Measurements from ENCODE around the gene MMP21. TPM values are rescaled to one million over a fixed set of nuclear protein-coding genes. Genes with fewer than 3 reads are reported as not detected.

MMP21 gene
- polyA plus RNA-seq, 3 donors: 0.28 TPM; not detected in 2

- peaks cover 34% of the 10 kb centered on the region in 2 donors for H3K36me3 Mint-ChIP-seq
- no peaks in the 10 kb centered on the region for H3K9me3 ChIP-seq (replicated peaks in 1 of 2; ENCODE audit: control insufficient read depth in 1 of 2, insufficient read depth in 1 of 2, low read length in 2 of 2)
- peaks cover 5% of the 10 kb centered on the region for H3K4me1 Mint-ChIP-seq
- no CpG with 5 or more reads among the region's 4 CpGs for WGBS (ENCODE audit: insufficient coverage)
- H3K9ac ChIP-seq (ENCODE audit: insufficient read depth, low read length, poor library complexity, severe bottlenecking): no peak overlapping the region
- no peak overlapping the region for H3K27ac Mint-ChIP-seq
- no peak overlapping the region for H3K27ac ChIP-seq (ENCODE audit: low read depth in 1 of 2, low read length in 2 of 2)
- no peak for TF ChIP-seq CTCF (IDR thresholded peaks at IDR 0.05)
- H3K4me3 ChIP-seq (replicated peaks in 1 of 3; ENCODE audit: low read depth in 2 of 3, low read length in 3 of 3): no peak overlapping the region
- no peak overlapping the region for H2AFZ ChIP-seq (ENCODE audit: insufficient read depth, low read depth, low read length, poor library complexity, severe bottlenecking)
- H3K79me2 ChIP-seq (ENCODE audit: insufficient read depth, low read length): no peaks in the 10 kb centered on the region
- H3K36me3 ChIP-seq (replicated peaks in 1 of 2; ENCODE audit: control insufficient read depth in 1 of 2, insufficient read depth in 2 of 2, low read length in 2 of 2): peaks cover 26 to 33% of the 10 kb centered on the region in 2 donors
- no peak overlapping the region for H3K4me2 ChIP-seq (replicated peaks; ENCODE audit: extremely low read depth, low read length, poor library complexity, severe bottlenecking)
- intact Hi-C loops (cut with micrococcal nuclease): loop anchor here in 1 of 2 donors (5.0 kb wide), 1 partner anchor 84 kb away; no protein-coding TSS in a partner anchor
- H3K9me3 Mint-ChIP-seq: no peaks in the 10 kb centered on the region
- DNase-seq: no peak
- H3K27me3 Mint-ChIP-seq (ENCODE audit: low read depth in 3 of 3): peaks cover 0 to 1% (median 0%) of the 10 kb centered on the region in 3 donors
- H3K4me3 Mint-ChIP-seq: no peak overlapping the region
- no peaks in the 10 kb centered on the region for H3K4me1 ChIP-seq (ENCODE audit: control insufficient read depth in 1 of 2, insufficient read depth in 2 of 2, low read length in 2 of 2)
- H3K27me3 ChIP-seq (ENCODE audit: control insufficient read depth in 2 of 2, insufficient read depth in 2 of 2, low read length in 2 of 2): no peaks in the 10 kb centered on the region
- H4K20me1 ChIP-seq (ENCODE audit: insufficient read depth, low read length): no peaks in the 10 kb centered on the region
Measured at GRCh38 chr10:125816548-125816947, 40.9 kb upstream of the MMP21 start.

DNA sequence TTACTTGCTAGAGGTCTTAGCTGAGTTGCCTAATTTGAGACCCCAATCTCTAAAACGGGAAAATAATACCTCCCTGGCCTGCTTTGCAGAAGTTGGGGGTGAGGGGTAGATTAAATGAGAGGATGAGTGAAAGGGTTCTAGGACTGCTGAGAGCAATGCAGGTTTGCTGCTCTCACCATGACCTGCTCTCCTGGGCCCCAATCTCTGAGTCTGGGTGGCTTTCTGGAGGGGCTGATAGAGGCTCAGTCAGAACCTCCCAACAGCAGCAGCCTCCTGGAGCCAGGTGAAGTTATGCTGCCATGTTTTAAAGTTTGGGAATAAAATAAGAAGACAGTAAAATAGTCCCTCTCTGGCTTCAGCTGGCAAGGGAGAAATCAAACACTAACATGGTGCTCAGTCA is 40.1 kb upstream of the MMP21 start:
- DNase-seq: no peak
- H3K36me3 ChIP-seq (replicated peaks in 1 of 2; ENCODE audit: control insufficient read depth in 1 of 2, insufficient read depth in 2 of 2, low read length in 2 of 2): peaks cover 32 to 41% of the 10 kb centered on the region in 2 donors
- no CpG with 5 or more reads among the region's 1 CpG for WGBS (ENCODE audit: insufficient coverage)
- H3K9me3 ChIP-seq (replicated peaks in 1 of 2; ENCODE audit: control insufficient read depth in 1 of 2, insufficient read depth in 1 of 2, low read length in 2 of 2): no peaks in the 10 kb centered on the region
- no peak overlapping the region for H3K27ac ChIP-seq (ENCODE audit: low read depth in 1 of 2, low read length in 2 of 2)
- no peaks in the 10 kb centered on the region for H3K4me1 ChIP-seq (ENCODE audit: control insufficient read depth in 1 of 2, insufficient read depth in 2 of 2, low read length in 2 of 2)
- no peaks in the 10 kb centered on the region for H3K79me2 ChIP-seq (ENCODE audit: insufficient read depth, low read length)
- no peaks in the 10 kb centered on the region for H4K20me1 ChIP-seq (ENCODE audit: insufficient read depth, low read length)
- no peak overlapping the region for H3K4me2 ChIP-seq (replicated peaks; ENCODE audit: extremely low read depth, low read length, poor library complexity, severe bottlenecking)
- H3K27me3 ChIP-seq (ENCODE audit: control insufficient read depth in 2 of 2, insufficient read depth in 2 of 2, low read length in 2 of 2): no peaks in the 10 kb centered on the region
- peaks cover 38 to 42% of the 10 kb centered on the region in 2 donors for H3K36me3 Mint-ChIP-seq
- H3K4me3 ChIP-seq (replicated peaks in 1 of 3; ENCODE audit: low read depth in 2 of 3, low read length in 3 of 3): no peak overlapping the region
- no peak for TF ChIP-seq CTCF (IDR thresholded peaks at IDR 0.05)
- H3K9ac ChIP-seq (ENCODE audit: insufficient read depth, low read length, poor library complexity, severe bottlenecking): no peak overlapping the region
- peaks cover 0 to 1% (median 0%) of the 10 kb centered on the region in 3 donors for H3K27me3 Mint-ChIP-seq (ENCODE audit: low read depth in 3 of 3)
- H2AFZ ChIP-seq (ENCODE audit: insufficient read depth, low read depth, low read length, poor library complexity, severe bottlenecking): no peak overlapping the region
- peaks cover 1% of the 10 kb centered on the region for H3K4me1 Mint-ChIP-seq
- peak overlapping the region in 1 of 7 donors; percentile 21 for H3K27ac Mint-ChIP-seq
- no peaks in the 10 kb centered on the region for H3K9me3 Mint-ChIP-seq
- intact Hi-C loops (cut with micrococcal nuclease): loop anchor here in 1 of 2 donors (5.0 kb wide), 1 partner anchor 83 kb away; no protein-coding TSS in a partner anchor
- no peak overlapping the region for H3K4me3 Mint-ChIP-seq

Measured in CD14-positive monocyte (primary cell).